K562 (cell line): ENCODE results near the gene HEMGN. TPM values are rescaled to one million over a fixed set of nuclear protein-coding genes. Genes with fewer than 3 reads are reported as not detected.

Experiments
- AFF1 ChIP-seq, 2 experiments: fragments of 450-650 bp; IDR thresholded peaks; 2 replicates each; pipeline ENCODE4 v1.6.1; 2018; ENCODE audit warnings: mild to moderate bottlenecking in 2 of 2, low read depth in 1 of 2; ENCODE audit not compliant: partially characterized antibody in 2 of 2
- CLOCK ChIP-seq: fragments of 250-450 bp; sonication (Bioruptor Pico); IDR thresholded peaks from 2 replicates; pipeline ENCODE4 v1.4.0; 2020; ENCODE audit warnings: mild to moderate bottlenecking, moderate library complexity, borderline replicate concordance
- CREBBP ChIP-seq: IDR thresholded peaks from one replicate; pipeline ENCODE4 v1.6.1; 2012; ENCODE audit warnings: low read depth, mild to moderate bottlenecking, control low read depth, inconsistent platforms, low read length
- ESRRB ChIP-seq: fragments of 250-450 bp; sonication (Bioruptor Pico); IDR thresholded peaks from 2 replicates; pipeline ENCODE4 v1.5.0; 2020; ENCODE audit warnings: mild to moderate bottlenecking, moderate library complexity, borderline replicate concordance
- FUS ChIP-seq: fragments of 200-400 bp; formaldehyde crosslinking; optimal IDR thresholded peaks from 2 replicates; pipeline ENCODE3; 2017; ENCODE audit warnings: low read depth, low read length
- GMEB1 ChIP-seq: fragments of 250-450 bp; sonication (Bioruptor Pico); IDR thresholded peaks from 2 replicates; pipeline ENCODE4 v1.4.0; 2020; ENCODE audit warnings: mild to moderate bottlenecking
- HDAC6 ChIP-seq: IDR thresholded peaks from 2 replicates; pipeline ENCODE4 v1.6.1; 2012; ENCODE audit warnings: low read depth, mild to moderate bottlenecking, control low read depth, inconsistent platforms, low read length, moderate library complexity
- MYNN ChIP-seq, 2 experiments: sonication (generic); formaldehyde crosslinking in 1 of 2; IDR thresholded peaks; 2 replicates each; pipeline versions ENCODE4 v1.5.0 to v1.6.1; 2016 to 2020; ENCODE audit warnings: antibody characterized with exemption in 1 of 2, missing genetic modification reagents in 1 of 2
- NCOA4 ChIP-seq: fragments of 450-650 bp; IDR thresholded peaks from 2 replicates; pipeline ENCODE4 v1.6.1; 2018; ENCODE audit warnings: mild to moderate bottlenecking; ENCODE audit not compliant: partially characterized antibody
- RBM25 ChIP-seq: fragments of 200-400 bp; formaldehyde crosslinking; IDR thresholded peaks from 2 replicates; pipeline ENCODE4 v1.6.1; 2018; ENCODE audit warnings: low read length, low read depth, moderate library complexity; ENCODE audit not compliant: severe bottlenecking
- RHOXF2B ChIP-seq: fragments of 250-450 bp; sonication (Bioruptor Pico); conservative IDR thresholded peaks from 2 replicates; pipeline ENCODE4 v1.5.1; 2021
- SMARCA4 ChIP-seq: fragments of 450-650 bp; IDR thresholded peaks from 2 replicates; pipeline ENCODE4 v1.6.1; 2016
- SNRNP70 ChIP-seq: fragments of 200-400 bp; formaldehyde crosslinking; optimal IDR thresholded peaks from 2 replicates; pipeline ENCODE3; 2017; ENCODE audit warnings: low read depth, low read length
- XRCC5 ChIP-seq: fragments of 200-400 bp; formaldehyde crosslinking; IDR thresholded peaks from 2 replicates; pipeline ENCODE4 v1.6.1; 2017; ENCODE audit warnings: low read depth, mild to moderate bottlenecking, low read length
- ZNF23 ChIP-seq: fragments of 250-450 bp; sonication (Bioruptor Pico); IDR thresholded peaks from 2 replicates; pipeline ENCODE4 v1.4.0; 2020; ENCODE audit warnings: mild to moderate bottlenecking
- ZNF274 ChIP-seq: IDR thresholded peaks from 2 replicates; pipeline ENCODE4 v1.6.1; 2011; ENCODE audit warnings: low read depth, mild to moderate bottlenecking, low read length, moderate library complexity, borderline replicate concordance
- polyA plus RNA-seq, 8 experiments: library from polyadenylated mRNA; depleted of rRNA in 4 of 8; stranded (reverse) in 5 of 8; unstranded in 3 of 8; fragments of >200 nt; fragmentation: Nextera tagmentation in 2 of 8; fragmentation: Illumina TruSeq in 1 of 8; extraction: Ambion mirVana in 2 of 8; extraction: Trizol in 1 of 8; gene quantifications; 2 replicates each; pipeline versions ENCODE4 v1.2.1 to v1.2.3, GENCODE V29; 2011 to 2014; ENCODE audit warnings: inconsistent platforms in 1 of 8, missing spikeins in 1 of 8
- total RNA-seq, 7 experiments: library from RNA; depleted of rRNA in 6 of 7; stranded (reverse); fragments of >200 nt in 6 of 7; fragmentation: Illumina TruSeq in 2 of 7; extraction: Trizol in 2 of 7; gene quantifications; 2 replicates each; pipeline versions ENCODE4 v1.2.1 to v1.2.3, GENCODE V29; 2011 to 2021; ENCODE audit warnings: low replicate concordance in 1 of 7

The HEMGN gene
- total and polyA plus RNA-seq, 9 of the 15 experiments (the other 6 are each of a cell fraction or from before 2014, with no cell fraction given) = 56.3 to 258 (median 137) TPM

- TF ChIP-seq CLOCK = peak; percentile 82
- TF ChIP-seq ZNF274 = no peak
- TF ChIP-seq HDAC6 = no peak
- TF ChIP-seq SMARCA4 = peak; percentile 66
- TF ChIP-seq ZNF23 (CRISPR knock-in tag) = no peak; the same call in 1 of the 2 replicates
- TF ChIP-seq MYNN (IDR thresholded peaks at IDR 0.05) = peak; percentile 82
- no peak for TF ChIP-seq MYNN (CRISPR knock-in tag; IDR thresholded peaks at IDR 0.05)
- peak; percentile 93 for TF ChIP-seq GMEB1 (CRISPR knock-in tag)
- peak; percentile 91 for TF ChIP-seq RHOXF2B (CRISPR knock-in tag)
- no peak for TF ChIP-seq FUS
- TF ChIP-seq CREBBP = no peak
- TF ChIP-seq ESRRB (CRISPR knock-in tag) = 0 out of 2 replicates have a peak, but pooled peaks have one; percentile 53
- TF ChIP-seq NCOA4 = no peak
- TF ChIP-seq XRCC5 = peak; percentile 62; the same call in 1 of the 2 replicates
- no peak for TF ChIP-seq SNRNP70
- TF ChIP-seq AFF1 (IDR thresholded peaks at IDR 0.05; ENCODE audit: low read depth in 1 of 2, partially characterized antibody in 2 of 2) = peak; percentile 67 to 99
- TF ChIP-seq RBM25 = no peak
Measured at GRCh38 chr9:97921959-97922724, 15.8 kb downstream of the HEMGN start, which contains the start of gene TRMO (continued).
